Measurements from ENCODE around the gene HSPA1A. TPM values are rescaled to one million over a fixed set of nuclear protein-coding genes. Genes with fewer than 3 reads are reported as not detected.

HSPA1A gene
- total and polyA plus RNA-seq, 9 of the 15 experiments (the other 6 are each of a cell fraction or from before 2014, with no cell fraction given), result 2.2 to 273 (median 107) TPM

- TF ChIP-seq PBX2 (CRISPR knock-in tag; IDR thresholded peaks at IDR 0.05; ENCODE audit: low read depth), result no peak
- TF ChIP-seq PBX2 (tag; conservative IDR thresholded peaks at IDR 0.05; ENCODE audit: low read depth), result no peak
- no peak for TF ChIP-seq ZNF143 (CRISPR knock-in tag; IDR thresholded peaks at IDR 0.05)
- no peak for TF ChIP-seq TAL1 (IDR thresholded peaks at IDR 0.05)
- TF ChIP-seq MXD1 (CRISPR knock-in tag; IDR thresholded peaks at IDR 0.05; ENCODE audit: borderline replicate concordance, poor library complexity, severe bottlenecking), result no peak
- no peak for TF ChIP-seq CHD4 (IDR thresholded peaks at IDR 0.05; ENCODE audit: insufficient read depth, insufficient replicate concordance, low read depth, low read length, poor library complexity, severe bottlenecking)
- TF ChIP-seq SNAPC5 (CRISPR knock-in tag; IDR thresholded peaks at IDR 0.05), result no peak
- no peak for TF ChIP-seq POLR2H (tag; IDR thresholded peaks at IDR 0.05; ENCODE audit: low read depth)
- TF ChIP-seq ZNF217 (CRISPR knock-in tag; IDR thresholded peaks at IDR 0.05), result 0 out of 2 replicates have a peak, but pooled peaks have one; percentile 55
- TF ChIP-seq ZNF584 (CRISPR knock-in tag; IDR thresholded peaks at IDR 0.05; ENCODE audit: low read depth), result peak; percentile 82
- TF ChIP-seq IRF1 (CRISPR knock-in tag; IDR thresholded peaks at IDR 0.05; ENCODE audit: borderline replicate concordance), result no peak
- TF ChIP-seq CCAR2 (IDR thresholded peaks at IDR 0.05; ENCODE audit: low read depth, low read length), result no peak
- no peak for TF ChIP-seq USF2 (CRISPR knock-in tag; IDR thresholded peaks at IDR 0.05)
- TF ChIP-seq BRD9 (IDR thresholded peaks at IDR 0.05; ENCODE audit: low read depth, partially characterized antibody), result peak; percentile 79
- TF ChIP-seq EP300 (IDR thresholded peaks at IDR 0.05; ENCODE audit: low read length), result no peak
- TF ChIP-seq ZBTB12 (CRISPR knock-in tag; IDR thresholded peaks at IDR 0.05), result no peak
- TF ChIP-seq PYGO2 (tag; IDR thresholded peaks at IDR 0.05), result no peak
- no peak for TF ChIP-seq BCL6 (CRISPR knock-in tag; IDR thresholded peaks at IDR 0.05)
- peak; percentile 99 for TF ChIP-seq HDAC2 (IDR thresholded peaks at IDR 0.05)
- no peak for TF ChIP-seq CBX5 (IDR thresholded peaks at IDR 0.05; ENCODE audit: borderline replicate concordance, low read depth)
- TF ChIP-seq NR2F6 (CRISPR knock-in tag; IDR thresholded peaks at IDR 0.05), result no peak
- TF ChIP-seq TRIM24 (IDR thresholded peaks at IDR 0.05), result 0 out of 4 replicates have a peak, but pooled peaks of 1 of the 2 experiments have one; percentile 15
- TF ChIP-seq FOXP1 (CRISPR knock-in tag; IDR thresholded peaks at IDR 0.05), result no peak
These were observed 20.3 kb upstream of the HSPA1A start (continued) for GRCh38 chr6:31794866-31795615.
